Stimulated activated CD8-positive, alpha-beta memory T cell treated with anti-CD3 and anti-CD28 coated beads, Interleukin-15, amount 100 ng/mL, for 24 hours (primary cell): Measurements from ENCODE around the gene GFI1B.
"Not testable (repeated sequence)": the region's sequence is repeated elsewhere in the genome, so short reads cannot be mapped to it uniquely, and the experiment has no call there.

Experiments used
- DNase-seq: peaks from one replicate; pipeline ENCODE4 v3.0.0-alpha.2; 2020; ENCODE audit warnings: low read depth

GFI1B gene

DNA sequence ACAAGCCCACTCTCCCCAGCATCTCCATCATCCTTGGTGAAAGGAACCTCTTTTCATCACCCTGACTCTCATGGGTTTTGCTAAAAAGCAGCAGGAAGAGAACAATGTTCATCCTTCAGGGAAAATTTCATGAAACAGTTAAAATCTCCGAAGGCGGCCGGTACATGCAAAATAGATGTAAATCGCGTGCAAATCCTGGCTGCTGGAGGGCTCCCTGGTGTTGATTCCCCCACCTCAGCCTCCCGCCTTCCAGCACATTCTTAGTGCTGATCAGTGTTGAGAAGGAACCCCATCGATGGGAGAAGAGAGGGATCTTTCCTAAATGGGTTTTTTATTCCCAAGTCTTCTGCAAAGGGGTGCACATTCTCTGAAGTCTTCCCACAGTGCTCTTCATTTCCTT, 8.7 kb upstream of the GFI1B start:
- no peak for DNase-seq

DNA sequence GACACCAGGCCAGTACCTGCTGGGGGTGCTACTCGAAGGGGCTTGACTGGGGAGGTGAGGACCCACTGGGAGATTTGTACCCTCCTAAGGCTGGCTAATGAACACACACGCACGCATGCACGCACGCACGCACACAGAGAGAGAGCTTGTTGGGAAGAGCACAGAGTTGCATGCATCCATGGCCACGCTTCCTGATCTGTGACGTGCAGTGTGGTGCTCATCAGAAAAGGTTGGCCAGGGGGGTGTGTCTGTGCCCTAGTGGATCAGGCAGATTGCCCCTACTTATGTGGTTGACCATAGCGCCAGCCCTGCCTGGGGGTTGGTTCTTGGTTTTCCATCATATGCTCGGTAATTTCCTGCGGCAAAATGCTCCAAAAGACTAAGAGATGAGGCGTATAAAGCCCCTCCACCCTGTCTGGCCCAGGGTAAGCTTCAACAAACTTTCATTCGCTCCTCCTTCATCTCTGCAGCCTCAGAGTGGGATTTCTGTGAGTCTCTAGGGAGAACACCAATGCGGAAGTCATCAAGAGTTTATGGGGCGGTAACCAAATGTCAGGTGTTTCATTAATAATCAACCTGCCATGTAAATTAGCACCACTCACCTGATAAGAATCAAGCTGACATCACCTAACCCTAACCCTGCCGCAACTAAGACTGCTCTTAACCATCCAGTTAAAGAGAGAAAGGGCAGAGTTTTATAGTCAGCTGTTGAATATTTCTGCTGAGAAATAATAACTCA, 8.0 kb upstream of the GFI1B start:
- no peak for DNase-seq

- DNase-seq, result no peak
These were observed 5.3 kb upstream of the GFI1B start for GRCh38 chr9:132973166-132973565.

- no peak for DNase-seq
These were observed 4.8 kb upstream of the GFI1B start for GRCh38 chr9:132973713-132974112.

DNA sequence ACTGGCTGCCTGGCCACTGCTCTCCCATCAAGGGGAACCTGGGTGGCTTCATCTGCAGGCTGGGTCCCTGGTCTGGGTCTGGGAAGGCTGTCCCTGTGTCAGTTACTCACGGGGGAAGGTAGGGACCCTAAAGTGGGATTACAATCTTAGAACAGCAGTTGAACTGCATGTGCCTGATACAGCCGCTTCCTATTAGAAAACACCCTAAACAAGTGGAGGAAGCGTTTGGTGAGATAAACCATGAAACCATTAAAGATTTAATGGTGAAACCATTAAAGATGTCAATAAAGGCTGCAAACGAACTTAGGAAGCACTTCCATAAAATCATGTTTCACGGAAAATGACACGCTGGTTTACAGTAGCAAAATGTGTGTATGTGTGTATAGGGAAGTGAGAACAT, 2.5 kb upstream of the GFI1B start:
- no peak for DNase-seq

DNA sequence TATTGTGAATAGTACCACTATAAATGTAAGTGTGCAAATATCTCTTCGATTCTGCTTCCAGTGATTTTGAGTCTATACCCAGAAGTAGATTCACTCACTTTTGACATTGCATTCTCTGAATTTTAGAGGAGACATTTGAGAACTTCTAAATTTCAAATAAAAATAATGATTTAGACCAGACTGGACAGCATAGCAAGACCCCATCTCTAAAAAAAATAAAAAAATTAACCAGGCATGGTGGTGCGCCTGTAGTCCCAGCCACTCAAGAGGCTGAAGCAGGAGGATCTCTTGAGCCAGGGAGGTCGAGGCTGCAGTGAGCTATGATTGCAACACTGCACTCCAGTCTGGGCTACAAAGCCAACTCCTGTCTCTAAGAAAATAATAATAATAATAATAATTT, 1.9 kb upstream of the GFI1B start:
- DNase-seq, result no peak

GRCh38 chr9:132978112-132978450, 413 bp upstream of the GFI1B start:
- DNase-seq, result no peak

DNA sequence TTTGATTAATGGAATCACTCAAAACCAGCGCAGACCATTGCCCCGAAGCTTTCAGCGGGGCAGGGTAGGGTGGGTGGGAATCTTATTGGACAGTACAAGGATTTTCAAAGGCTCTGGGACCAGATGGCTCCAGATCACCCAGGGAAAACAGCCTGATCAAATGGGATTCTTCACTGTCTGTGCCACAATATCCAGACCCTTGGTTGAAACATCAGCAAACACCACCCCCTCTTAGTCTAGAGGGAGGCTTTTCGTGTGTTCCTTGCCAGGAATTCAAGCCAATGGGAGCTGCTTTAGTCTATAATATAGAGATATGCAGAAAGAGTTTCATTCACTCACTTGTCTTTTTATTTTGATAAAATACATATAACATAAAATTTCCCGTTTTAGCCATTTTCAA, 1.7 kb downstream of the GFI1B start:
- DNase-seq, result no peak

DNA sequence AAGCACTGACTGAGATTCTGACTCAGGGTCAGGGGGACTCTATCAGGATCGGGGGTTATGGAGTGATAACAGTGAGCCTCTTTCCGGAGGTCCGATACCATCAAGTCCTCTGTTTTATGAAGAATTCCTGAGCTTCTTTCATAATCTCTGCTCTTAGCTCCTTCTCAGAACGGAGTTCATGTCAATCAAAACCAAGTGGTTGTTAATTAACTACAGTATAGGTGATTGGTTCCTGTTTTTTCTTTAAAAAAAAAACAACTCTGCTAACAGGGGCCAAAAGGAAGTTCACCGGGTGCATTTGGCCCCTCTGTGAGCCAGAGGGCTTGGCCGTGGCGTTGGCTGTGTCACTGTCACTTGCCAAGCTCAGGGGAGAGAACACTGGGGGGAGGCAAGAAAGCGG, 4.0 kb downstream of the GFI1B start:
- no peak for DNase-seq

DNA sequence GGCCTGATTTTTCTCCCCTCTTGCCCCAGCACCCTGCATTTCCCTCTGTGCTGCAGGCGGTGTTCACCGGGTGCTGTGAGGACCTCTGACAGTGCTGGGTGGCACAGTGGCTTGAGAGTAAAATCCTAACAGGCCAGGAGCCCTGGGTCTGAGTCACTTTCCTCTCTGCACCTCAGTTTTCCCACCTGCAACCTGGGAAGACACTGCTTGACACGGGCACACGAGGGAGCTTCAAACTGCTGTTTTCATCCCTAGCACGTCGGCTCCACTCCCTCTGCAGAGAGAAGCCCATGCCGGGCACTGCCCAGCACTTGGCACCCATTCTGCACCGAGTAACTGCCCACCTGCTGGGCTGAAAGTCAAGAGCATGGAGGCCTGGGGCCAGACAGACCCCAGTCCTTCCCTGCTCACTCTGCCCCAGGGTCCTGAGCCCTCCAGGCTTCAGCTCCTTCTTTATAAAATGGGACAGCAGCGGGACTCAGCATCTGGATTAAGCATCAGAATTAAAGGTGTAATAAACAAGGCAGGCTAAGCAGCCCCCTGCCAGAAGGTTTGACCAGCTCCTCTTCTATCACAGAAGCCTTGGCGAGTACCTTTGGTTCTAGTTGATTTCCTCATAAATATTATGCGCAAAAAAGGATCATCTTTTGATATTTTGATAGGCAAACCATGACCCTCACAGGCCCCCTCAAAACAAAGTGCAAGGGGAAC, 5.2 kb downstream of the GFI1B start:
- no peak for DNase-seq

- DNase-seq, result no peak
These were observed 5.9 kb downstream of the GFI1B start for GRCh38 chr9:132984202-132985070.

DNA sequence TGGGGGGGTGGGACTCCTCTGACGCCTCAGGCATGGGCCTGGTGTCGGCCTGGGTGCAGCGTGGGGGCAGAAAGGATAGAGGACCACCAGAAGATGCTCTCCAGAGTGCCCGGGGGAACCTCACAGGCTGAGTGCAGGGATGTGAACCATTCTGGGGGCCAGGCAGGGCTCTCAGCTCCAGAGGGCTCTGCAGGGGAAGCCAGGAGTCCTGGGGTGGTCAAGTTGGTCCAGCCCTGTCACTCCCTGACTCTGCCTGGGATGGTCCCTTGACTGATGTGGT, 6.5 kb downstream of the GFI1B start:
- no peak for DNase-seq

- DNase-seq, result no peak
These were observed 7.0 kb downstream of the GFI1B start for GRCh38 chr9:132985489-132985888.

GRCh38 chr9:132986114-132986513, 7.6 kb downstream of the GFI1B start:
- no peak for DNase-seq

GRCh38 chr9:132986640-132987620, 8.4 kb downstream of the GFI1B start:
- no peak for DNase-seq

GRCh38 chr9:132988244-132989013, 9.9 kb downstream of the GFI1B start:
- DNase-seq, result no peak

GRCh38 chr9:132989014-132989310, 10.5 kb downstream of the GFI1B start:
- no peak for DNase-seq

GRCh38 chr9:132989414-132989996, 11.0 kb downstream of the GFI1B start:
- no peak for DNase-seq

DNA sequence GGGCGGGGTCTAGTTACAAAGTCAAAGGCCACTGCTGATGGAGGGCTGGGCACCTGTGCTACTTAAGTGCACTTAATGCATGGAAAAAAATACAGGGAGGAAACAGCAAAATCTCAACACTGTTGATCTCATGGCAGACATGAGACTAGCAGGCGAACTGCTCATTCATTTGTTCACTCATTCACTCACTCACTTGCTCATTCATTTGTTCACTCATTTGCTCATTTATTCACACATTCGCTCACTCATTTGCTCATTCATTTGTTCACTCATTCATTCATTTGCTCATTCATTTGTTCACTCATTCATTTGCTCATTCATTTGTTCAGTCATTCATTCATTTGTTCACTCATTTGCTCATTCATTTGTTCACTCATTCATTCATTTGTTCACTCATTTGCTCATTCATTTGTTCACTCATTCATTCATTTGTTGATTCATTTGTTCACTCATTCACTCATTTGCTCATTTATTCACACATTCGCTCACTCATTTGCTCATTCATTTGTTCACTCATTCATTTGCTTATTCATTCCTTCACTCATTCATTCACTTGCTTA, 11.6 kb downstream of the GFI1B start:
- DNase-seq, result not testable (repeated sequence)

GRCh38 chr9:132990781-132991180, 12.3 kb downstream of the GFI1B start:
- no peak for DNase-seq
